HCT116 (cell line): ENCODE results near the gene CALR.

Experiments used
- CTCF ChIP-seq, 3 experiments: fragments of 200-600 bp in 1 of 3; sonication (generic) in 1 of 3; IDR thresholded peaks in 2 of 3; conservative IDR thresholded peaks in 1 of 3; 2 replicates each; pipeline ENCODE4 v1.5.1; 2012 to 2017; ENCODE audit warnings: low read depth in 2 of 3, low read length in 2 of 3, antibody characterized with exemption in 1 of 3, borderline replicate concordance in 1 of 3, control low read depth in 1 of 3, mild to moderate bottlenecking in 1 of 3, mixed read lengths in 1 of 3, mixed run types in 1 of 3, moderate library complexity in 1 of 3; ENCODE audit not compliant: insufficient read depth in 1 of 3
- JUND ChIP-seq: IDR thresholded peaks from 2 replicates; pipeline ENCODE4 v1.6.1; 2012
- RAD21 ChIP-seq: IDR thresholded peaks from 2 replicates; pipeline ENCODE4 v1.6.1; 2012; ENCODE audit warnings: low read depth, mild to moderate bottlenecking
- SIN3A ChIP-seq: IDR thresholded peaks from 2 replicates; pipeline ENCODE4 v1.6.1; 2012; ENCODE audit warnings: low read depth

GRCh38 chr19:12990853-12991252 lies 52.4 kb downstream of the CALR start:
- TF ChIP-seq RAD21, result no peak
- TF ChIP-seq CTCF (IDR thresholded peaks at IDR 0.05 in 2 of 3, conservative IDR thresholded peaks at IDR 0.05 in 1 of 3; ENCODE audit: borderline replicate concordance in 1 of 3, insufficient read depth in 1 of 3, low read depth in 2 of 3, low read length in 2 of 3), result no peak
- TF ChIP-seq JUND, result no peak
- no peak for TF ChIP-seq SIN3A
